ENCODE data around the gene DIAPH2.

GRCh38 chrX:97021680-97022079, 337.0 kb downstream of the DIAPH2 start:
- no peak for TF ChIP-seq CTCF (conservative IDR thresholded peaks at IDR 0.05; ENCODE audit: low read depth, low read length)
- no peak for TF ChIP-seq EZH2 (IDR thresholded peaks at IDR 0.05; ENCODE audit: borderline replicate concordance, low read depth, low read length, poor library complexity, severe bottlenecking)
